ENCODE measurements around the gene ANTXR1. TPM values are rescaled to one million over a fixed set of nuclear protein-coding genes. Genes with fewer than 3 reads are reported as not detected.

Gene ANTXR1
- total RNA-seq, result 21.9 and 22.8 TPM in 2 replicates

DNA sequence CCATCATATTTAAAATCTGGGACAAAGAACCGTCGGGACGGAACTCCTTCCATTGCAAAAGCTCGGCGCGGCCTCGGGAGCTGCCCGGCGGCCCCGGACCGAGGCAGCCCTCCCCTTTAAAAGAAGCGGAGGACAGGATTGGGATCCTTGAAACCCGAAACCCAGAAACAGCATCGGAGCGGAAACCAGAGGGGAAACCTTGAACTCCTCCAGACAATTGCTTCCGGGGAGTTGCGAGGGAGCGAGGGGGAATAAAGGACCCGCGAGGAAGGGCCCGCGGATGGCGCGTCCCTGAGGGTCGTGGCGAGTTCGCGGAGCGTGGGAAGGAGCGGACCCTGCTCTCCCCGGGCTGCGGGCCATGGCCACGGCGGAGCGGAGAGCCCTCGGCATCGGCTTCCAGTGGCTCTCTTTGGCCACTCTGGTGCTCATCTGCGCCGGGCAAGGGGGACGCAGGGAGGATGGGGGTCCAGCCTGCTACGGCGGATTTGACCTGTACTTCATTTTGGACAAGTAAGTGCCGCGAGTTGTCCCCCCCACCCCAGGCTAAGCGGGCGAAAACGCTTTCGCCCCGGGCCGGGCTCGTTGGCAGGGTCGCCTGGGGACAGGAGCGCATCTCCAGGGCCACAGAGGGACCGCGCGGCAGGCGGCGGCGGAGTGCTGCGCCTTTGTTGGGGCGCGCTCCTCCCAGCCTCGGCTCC is at the start of gene ANTXR1:
TSS of gene ANTXR1 (plus strand) at position 38 of the 698 bp plus-strand sequence. CDS start at position 359, 321 bp downstream.

DNA sequence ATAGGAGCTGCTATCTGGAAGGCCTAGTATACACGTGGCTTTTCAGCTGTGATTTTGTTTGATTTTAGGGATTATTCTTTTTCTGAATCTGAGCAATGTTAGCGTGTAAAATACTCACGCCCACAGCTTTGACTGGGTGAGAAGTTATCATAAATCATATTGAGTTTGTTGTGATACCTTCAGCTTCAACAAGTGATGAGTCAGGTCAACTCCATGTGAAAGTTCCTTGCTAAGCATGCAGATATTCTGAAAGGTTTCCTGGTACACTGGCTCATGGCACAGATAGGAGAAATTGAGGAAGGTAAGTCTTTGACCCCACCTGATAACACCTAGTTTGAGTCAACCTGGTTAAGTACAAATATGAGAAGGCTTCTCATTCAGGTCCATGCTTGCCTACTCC is 38.7 kb upstream of the ANTXR1 start, which contains the start of gene GKN1:
TSS of gene GKN1 (plus strand) at position 386 of the 400 bp plus-strand sequence. CDS start 42 bp downstream, outside the sequence.

Small RNA genes within 50 kb of the gene (small RNA-seq; reads per million reads assigned to genes)
- gene MIR3126 (0.26 reads per million), gene RNA5SP96 (not detected), gene RNU6-1216P (not detected)

Other genes starting within 250 kb of the ANTXR1 start
- gene BMP10, start 141.8 kb upstream of the ANTXR1 start, total RNA-seq, result not detected in 2 replicates
- not detected in 2 replicates for gene GKN2, start 60.3 kb upstream of the ANTXR1 start, total RNA-seq
- gene GKN1, start 38.5 kb upstream of the ANTXR1 start, total RNA-seq, result not detected in 2 replicates

All from placental epithelial cell (primary cell).